Stimulated activated CD8-positive, alpha-beta memory T cell treated with anti-CD3 and anti-CD28 coated beads, Interleukin-15, amount 100 ng/mL, for 24 hours (primary cell): ENCODE results near the gene PDZK1IP1.
"Not testable (repeated sequence)": the region's sequence is repeated elsewhere in the genome, so short reads cannot be mapped to it uniquely, and the experiment has no call there.

ENCODE experiments used
- DNase-seq: peaks from one replicate; pipeline ENCODE4 v3.0.0-alpha.2; 2020; ENCODE audit warnings: low read depth

Gene PDZK1IP1

DNA sequence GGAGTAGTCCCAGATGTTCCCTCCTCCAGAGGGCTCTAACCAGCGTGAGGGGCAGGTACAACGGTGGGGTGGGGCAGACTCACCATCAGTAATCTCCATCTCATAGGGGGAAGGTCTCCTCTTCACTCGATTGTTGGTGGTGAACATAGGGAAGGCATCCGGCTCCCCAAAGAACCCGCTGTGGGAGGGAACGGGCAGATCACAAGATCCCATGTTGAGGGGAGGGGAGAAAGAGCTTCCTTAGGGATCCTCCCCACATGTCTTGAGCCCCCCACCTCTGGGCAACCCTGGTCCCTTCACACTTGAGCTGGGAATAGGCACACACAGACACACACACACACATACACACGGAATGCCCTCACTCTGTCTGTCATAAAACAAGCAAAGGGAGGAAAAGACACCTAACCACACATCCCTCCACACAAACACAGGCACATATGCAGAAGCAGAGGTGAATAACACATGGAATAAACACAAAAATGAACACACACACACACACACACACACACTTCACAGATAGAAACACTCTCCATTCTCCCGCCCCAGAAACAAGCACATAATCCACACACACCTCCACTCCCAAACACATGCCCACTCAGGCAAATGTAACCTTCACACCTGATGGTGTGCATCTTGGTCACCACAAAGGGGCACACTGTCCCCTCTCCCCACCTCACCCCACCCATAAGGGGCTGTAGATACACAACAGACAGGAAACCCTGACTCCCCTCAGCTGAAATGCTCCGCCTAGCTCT lies 34.3 kb upstream of the PDZK1IP1 start:
- DNase-seq: no peak

GRCh38 chr1:47223174-47223920 lies 33.5 kb upstream of the PDZK1IP1 start:
- no peak for DNase-seq

GRCh38 chr1:47222476-47222875 lies 32.6 kb upstream of the PDZK1IP1 start:
- DNase-seq: no peak

DNA sequence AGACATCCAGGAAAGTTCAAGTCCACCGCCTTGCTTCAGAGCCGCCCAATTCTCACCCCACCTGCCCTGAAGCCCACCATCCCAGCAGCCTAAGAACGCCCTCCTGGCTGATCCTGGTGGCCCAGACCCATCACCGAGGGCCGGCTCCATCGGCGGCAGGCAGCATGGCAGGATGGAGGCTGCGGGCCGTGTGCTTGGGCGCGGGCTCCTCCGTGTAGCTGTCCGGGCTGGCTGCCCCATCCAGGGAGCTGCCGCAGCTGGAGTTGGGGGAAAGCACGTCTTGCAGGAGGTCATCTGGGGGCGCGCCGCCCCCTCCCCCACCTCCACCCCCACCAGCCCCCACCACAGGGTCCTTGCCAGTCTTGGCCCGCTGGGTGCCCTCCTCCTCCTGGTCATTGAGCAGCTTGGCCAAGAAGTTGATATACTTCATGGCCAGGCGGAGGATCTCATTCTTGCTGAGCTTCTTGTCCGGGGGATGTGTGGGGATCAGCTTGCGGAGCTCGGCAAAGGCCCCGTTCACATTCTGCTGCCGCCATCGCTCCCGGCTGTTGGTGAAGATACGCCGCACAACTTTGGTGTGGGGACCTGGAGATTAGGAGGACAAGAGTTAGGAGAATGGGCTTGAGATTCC lies 29.9 kb upstream of the PDZK1IP1 start:
- DNase-seq: no peak

GRCh38 chr1:47219001-47219400 lies 29.2 kb upstream of the PDZK1IP1 start:
- no peak for DNase-seq

DNA sequence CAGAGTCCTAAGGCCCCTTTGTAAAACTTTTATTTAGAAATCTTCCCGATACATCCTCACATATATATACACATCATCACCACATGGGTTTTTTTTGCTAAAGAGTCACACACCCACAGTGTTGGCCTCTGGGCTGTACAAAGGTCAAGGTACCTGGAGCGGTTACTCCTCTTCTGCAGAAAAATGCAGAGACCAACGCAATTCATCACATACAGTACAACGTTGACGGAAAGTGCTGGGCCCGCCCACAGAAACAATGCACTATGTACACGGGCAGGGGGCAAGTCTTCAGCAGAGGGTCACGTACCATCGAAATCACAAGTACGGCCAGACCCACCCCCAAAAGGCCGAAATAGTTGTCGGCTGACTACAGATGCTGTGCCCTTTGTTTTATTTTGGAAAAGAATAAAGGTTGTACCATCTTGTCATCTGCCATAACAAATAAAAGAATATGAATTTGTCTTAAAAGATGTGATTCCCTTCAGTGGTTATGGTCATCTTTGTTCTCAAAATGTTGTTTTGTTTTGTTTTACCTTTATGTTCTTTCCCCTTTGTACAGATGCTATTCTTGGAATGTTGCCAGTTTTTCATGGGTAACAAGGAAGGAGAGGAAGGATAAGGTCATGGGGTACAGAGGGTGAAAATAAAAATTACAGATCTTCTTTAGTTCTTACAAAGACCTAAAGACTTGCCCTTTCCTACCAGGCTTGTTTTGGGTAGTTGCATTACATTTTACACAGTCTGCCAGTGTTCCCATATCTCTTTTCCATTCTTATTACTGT lies 26.6 kb upstream of the PDZK1IP1 start:
- no peak for DNase-seq

- DNase-seq: no peak
These were observed 25.9 kb upstream of the PDZK1IP1 start for GRCh38 chr1:47215713-47216112.

- no peak for DNase-seq
These were observed 24.7 kb upstream of the PDZK1IP1 start for GRCh38 chr1:47214549-47214948.

GRCh38 chr1:47213230-47213963 lies 23.6 kb upstream of the PDZK1IP1 start:
- no peak for DNase-seq

GRCh38 chr1:47212636-47213229 lies 22.9 kb upstream of the PDZK1IP1 start:
- DNase-seq: no peak

- no peak for DNase-seq
These were observed 22.0 kb upstream of the PDZK1IP1 start for GRCh38 chr1:47211796-47212269.

GRCh38 chr1:47210666-47211065 lies 20.8 kb upstream of the PDZK1IP1 start:
- no peak for DNase-seq

- DNase-seq: no peak
These were observed 20.0 kb upstream of the PDZK1IP1 start for GRCh38 chr1:47209725-47210325.

DNA sequence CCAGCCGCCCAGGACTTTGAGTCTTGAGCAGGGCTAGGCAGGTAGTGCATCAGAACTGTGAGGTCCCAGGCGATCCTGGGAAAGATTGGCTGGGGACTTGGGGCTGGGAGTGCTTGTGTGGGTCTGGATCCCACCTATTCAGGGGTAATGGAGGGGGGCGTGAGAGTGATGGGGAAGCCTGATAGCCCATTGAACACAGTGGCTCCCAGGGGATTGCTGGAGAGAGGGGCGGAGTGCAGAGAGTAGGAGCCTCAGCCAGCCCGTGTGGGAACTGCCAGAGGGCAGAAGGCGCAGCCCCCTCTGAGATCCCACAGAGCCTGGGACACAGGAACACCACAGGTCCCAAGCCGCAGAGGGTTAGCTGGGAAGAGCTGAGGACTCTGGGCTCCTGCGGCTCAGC lies 19.3 kb upstream of the PDZK1IP1 start:
- no peak for DNase-seq

- no peak for DNase-seq
These were observed 18.6 kb upstream of the PDZK1IP1 start for GRCh38 chr1:47208374-47208850.

- DNase-seq: no peak
These were observed 18.1 kb upstream of the PDZK1IP1 start for GRCh38 chr1:47207803-47208373.

- no peak for DNase-seq
These were observed 16.1 kb upstream of the PDZK1IP1 start for GRCh38 chr1:47205918-47206317.

DNA sequence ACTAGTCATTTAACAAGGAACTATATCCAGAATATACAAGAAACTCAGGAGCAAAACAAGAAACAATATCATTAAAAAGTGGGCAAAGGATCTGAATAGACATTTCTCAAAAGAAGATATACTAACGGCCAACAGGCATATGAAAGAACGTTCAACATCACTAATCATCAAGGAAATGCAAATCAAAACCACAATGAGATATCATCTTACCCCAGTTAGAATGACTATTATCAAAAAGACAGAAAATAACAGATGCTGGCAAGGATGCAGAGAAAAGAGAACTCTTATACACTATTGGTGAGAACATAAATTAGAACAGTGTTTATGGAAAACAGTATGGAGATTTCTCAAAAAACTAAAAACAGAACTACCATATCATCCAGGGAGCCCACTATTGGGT lies 13.7 kb upstream of the PDZK1IP1 start:
- DNase-seq: not testable (repeated sequence)

DNA sequence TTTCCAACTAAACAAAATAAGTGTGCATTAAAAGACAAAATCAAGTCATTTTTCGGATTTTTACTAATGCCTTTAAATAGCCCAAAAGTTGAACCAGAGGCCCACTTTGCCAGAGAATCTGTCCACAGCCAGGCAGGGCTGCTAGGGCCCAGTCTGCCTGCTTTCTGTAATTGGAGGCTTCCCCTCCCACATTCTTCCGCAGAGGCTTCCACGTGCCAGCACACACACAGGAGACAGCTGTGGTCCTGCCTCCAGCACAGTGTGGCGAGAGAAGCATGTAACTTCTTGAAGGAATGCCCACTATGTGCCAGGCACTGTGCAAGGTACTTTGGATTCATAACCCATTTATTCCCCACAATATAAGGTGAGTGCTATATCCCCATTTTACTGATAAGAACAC lies 11.3 kb upstream of the PDZK1IP1 start:
- no peak for DNase-seq

- no peak for DNase-seq
These were observed 8.4 kb upstream of the PDZK1IP1 start for GRCh38 chr1:47198214-47198613.
